ENCODE results near the gene HCFC1. TPM values are rescaled to one million over a fixed set of nuclear protein-coding genes. Genes with fewer than 3 reads are reported as not detected.
A peak's percentile ranks its signal among the peaks of the same experiment; 100 is the strongest.

The HCFC1 gene
- total and polyA plus RNA-seq, 9 of the 15 experiments (the other 6 are each of a cell fraction or from before 2014, with no cell fraction given) = 2.8 to 133 (median 17.1) TPM

DNA sequence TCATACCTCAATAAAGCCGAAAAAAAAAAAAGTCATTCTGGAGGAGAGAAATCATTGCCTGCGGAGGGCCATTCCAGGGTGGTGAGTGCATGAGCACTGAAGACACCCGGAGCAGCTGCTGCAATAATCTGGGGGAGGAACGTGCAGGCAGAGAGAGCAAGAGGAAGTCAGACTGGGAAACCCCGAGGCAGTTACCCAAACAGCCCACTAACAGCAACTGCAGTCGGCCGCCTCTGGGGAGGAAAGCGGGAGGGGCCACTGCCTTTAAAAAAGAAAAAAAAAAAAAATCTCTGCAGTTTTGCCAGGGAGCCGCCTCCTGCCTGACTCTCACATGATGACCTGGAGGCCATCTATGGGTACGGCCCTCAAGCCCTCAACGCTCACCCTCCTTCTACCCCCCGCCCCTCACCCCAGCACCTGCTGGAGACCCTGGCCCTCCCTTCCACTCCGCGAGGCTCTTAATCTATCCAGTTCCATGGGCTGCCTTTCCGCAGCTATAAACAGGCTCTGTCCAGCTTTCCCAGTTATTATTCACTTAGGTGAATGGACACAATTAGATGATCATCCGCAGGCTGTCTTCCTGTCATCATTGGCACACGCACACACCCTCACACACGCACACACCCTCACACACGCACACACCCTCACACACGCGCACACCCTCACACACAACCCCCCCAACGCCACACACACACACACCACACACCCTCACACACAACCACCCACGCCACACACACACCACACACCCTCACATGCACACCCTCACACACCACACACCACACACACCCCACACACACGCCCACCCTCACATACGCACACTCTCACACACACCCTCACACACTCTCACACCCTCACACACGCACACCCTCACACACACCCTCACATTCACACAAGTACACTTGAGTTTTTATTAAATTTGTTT lies 70.5 kb downstream of the HCFC1 start (continued):
- TF ChIP-seq, protein P1, sequence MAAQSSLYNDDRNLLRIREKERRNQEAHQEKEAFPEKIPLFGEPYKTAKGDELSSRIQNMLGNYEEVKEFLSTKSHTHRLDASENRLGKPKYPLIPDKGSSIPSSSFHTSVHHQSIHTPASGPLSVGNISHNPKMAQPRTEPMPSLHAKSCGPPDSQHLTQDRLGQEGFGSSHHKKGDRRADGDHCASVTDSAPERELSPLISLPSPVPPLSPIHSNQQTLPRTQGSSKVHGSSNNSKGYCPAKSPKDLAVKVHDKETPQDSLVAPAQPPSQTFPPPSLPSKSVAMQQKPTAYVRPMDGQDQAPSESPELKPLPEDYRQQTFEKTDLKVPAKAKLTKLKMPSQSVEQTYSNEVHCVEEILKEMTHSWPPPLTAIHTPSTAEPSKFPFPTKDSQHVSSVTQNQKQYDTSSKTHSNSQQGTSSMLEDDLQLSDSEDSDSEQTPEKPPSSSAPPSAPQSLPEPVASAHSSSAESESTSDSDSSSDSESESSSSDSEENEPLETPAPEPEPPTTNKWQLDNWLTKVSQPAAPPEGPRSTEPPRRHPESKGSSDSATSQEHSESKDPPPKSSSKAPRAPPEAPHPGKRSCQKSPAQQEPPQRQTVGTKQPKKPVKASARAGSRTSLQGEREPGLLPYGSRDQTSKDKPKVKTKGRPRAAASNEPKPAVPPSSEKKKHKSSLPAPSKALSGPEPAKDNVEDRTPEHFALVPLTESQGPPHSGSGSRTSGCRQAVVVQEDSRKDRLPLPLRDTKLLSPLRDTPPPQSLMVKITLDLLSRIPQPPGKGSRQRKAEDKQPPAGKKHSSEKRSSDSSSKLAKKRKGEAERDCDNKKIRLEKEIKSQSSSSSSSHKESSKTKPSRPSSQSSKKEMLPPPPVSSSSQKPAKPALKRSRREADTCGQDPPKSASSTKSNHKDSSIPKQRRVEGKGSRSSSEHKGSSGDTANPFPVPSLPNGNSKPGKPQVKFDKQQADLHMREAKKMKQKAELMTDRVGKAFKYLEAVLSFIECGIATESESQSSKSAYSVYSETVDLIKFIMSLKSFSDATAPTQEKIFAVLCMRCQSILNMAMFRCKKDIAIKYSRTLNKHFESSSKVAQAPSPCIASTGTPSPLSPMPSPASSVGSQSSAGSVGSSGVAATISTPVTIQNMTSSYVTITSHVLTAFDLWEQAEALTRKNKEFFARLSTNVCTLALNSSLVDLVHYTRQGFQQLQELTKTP (IDR thresholded peaks at IDR 0.05; ENCODE audit: low read depth in 1 of 2, partially characterized antibody in 2 of 2) = no peak
- TF ChIP-seq, protein P2, sequence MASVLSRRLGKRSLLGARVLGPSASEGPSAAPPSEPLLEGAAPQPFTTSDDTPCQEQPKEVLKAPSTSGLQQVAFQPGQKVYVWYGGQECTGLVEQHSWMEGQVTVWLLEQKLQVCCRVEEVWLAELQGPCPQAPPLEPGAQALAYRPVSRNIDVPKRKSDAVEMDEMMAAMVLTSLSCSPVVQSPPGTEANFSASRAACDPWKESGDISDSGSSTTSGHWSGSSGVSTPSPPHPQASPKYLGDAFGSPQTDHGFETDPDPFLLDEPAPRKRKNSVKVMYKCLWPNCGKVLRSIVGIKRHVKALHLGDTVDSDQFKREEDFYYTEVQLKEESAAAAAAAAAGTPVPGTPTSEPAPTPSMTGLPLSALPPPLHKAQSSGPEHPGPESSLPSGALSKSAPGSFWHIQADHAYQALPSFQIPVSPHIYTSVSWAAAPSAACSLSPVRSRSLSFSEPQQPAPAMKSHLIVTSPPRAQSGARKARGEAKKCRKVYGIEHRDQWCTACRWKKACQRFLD (CRISPR knock-in tag; IDR thresholded peaks at IDR 0.05) = no peak
- TF ChIP-seq TOE1 (IDR thresholded peaks at IDR 0.05; ENCODE audit: borderline replicate concordance) (no peak), TOE1 (CRISPR knock-in tag; IDR thresholded peaks at IDR 0.05; ENCODE audit: borderline replicate concordance, low read depth) (no peak), SMARCA4 (IDR thresholded peaks at IDR 0.05) (no peak), ATF7 (IDR thresholded peaks at IDR 0.05) (no peak), ZNF57 (CRISPR knock-in tag; IDR thresholded peaks at IDR 0.05) (no peak), TARDBP (IDR thresholded peaks at IDR 0.05) (no peak), BRD4 (IDR thresholded peaks at IDR 0.05) (no peak), ZNF561 (CRISPR knock-in tag; conservative IDR thresholded peaks at IDR 0.05) (no peak), ZNF408 (CRISPR knock-in tag; IDR thresholded peaks at IDR 0.05; ENCODE audit: low read depth) (no peak), MEF2A (IDR thresholded peaks at IDR 0.05; ENCODE audit: control insufficient read depth, low read depth, low read length) (no peak), TCF3 (CRISPR knock-in tag; IDR thresholded peaks at IDR 0.05) (0 out of 2 replicates have a peak, but pooled peaks have one; percentile 33), RFX7 (CRISPR knock-in tag; IDR thresholded peaks at IDR 0.05) (no peak), SIRT6 (IDR thresholded peaks at IDR 0.05; ENCODE audit: low read depth, low read length) (no peak), HDAC3 (IDR thresholded peaks at IDR 0.05; ENCODE audit: borderline replicate concordance, partially characterized antibody) (no peak), ZC3H8 (IDR thresholded peaks at IDR 0.05) (no peak)
- TF ChIP-seq, protein P3, sequence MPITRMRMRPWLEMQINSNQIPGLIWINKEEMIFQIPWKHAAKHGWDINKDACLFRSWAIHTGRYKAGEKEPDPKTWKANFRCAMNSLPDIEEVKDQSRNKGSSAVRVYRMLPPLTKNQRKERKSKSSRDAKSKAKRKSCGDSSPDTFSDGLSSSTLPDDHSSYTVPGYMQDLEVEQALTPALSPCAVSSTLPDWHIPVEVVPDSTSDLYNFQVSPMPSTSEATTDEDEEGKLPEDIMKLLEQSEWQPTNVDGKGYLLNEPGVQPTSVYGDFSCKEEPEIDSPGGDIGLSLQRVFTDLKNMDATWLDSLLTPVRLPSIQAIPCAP (CRISPR knock-in tag; IDR thresholded peaks at IDR 0.05; ENCODE audit: borderline replicate concordance) = no peak
- TF ChIP-seq, protein P4, sequence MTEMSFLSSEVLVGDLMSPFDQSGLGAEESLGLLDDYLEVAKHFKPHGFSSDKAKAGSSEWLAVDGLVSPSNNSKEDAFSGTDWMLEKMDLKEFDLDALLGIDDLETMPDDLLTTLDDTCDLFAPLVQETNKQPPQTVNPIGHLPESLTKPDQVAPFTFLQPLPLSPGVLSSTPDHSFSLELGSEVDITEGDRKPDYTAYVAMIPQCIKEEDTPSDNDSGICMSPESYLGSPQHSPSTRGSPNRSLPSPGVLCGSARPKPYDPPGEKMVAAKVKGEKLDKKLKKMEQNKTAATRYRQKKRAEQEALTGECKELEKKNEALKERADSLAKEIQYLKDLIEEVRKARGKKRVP (CRISPR knock-in tag; IDR thresholded peaks at IDR 0.05) = no peak
